ENCODE results near the gene CYRIA. TPM values are rescaled to one million over a fixed set of nuclear protein-coding genes. Genes with fewer than 3 reads are reported as not detected.

Gene CYRIA
- total RNA-seq, 2 donors from 2014 or later: 1.0 to 3.8 TPM

GRCh38 chr2:16623564-16624435 lies 41.8 kb downstream of the CYRIA start:
- H3K9me3 ChIP-seq: no peaks in the 10 kb centered on the region
- TF ChIP-seq, protein P1, sequence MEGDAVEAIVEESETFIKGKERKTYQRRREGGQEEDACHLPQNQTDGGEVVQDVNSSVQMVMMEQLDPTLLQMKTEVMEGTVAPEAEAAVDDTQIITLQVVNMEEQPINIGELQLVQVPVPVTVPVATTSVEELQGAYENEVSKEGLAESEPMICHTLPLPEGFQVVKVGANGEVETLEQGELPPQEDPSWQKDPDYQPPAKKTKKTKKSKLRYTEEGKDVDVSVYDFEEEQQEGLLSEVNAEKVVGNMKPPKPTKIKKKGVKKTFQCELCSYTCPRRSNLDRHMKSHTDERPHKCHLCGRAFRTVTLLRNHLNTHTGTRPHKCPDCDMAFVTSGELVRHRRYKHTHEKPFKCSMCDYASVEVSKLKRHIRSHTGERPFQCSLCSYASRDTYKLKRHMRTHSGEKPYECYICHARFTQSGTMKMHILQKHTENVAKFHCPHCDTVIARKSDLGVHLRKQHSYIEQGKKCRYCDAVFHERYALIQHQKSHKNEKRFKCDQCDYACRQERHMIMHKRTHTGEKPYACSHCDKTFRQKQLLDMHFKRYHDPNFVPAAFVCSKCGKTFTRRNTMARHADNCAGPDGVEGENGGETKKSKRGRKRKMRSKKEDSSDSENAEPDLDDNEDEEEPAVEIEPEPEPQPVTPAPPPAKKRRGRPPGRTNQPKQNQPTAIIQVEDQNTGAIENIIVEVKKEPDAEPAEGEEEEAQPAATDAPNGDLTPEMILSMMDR (IDR thresholded peaks at IDR 0.05): no peak
- no peak for DNase-seq
- H3K4me3 ChIP-seq: no peak overlapping the region
- no peaks in the 10 kb centered on the region for H3K27me3 ChIP-seq
- intact Hi-C loops (cut with DNase I): loop anchor here (5.0 kb wide), 1 partner anchor 39 kb away; no protein-coding TSS in a partner anchor
- no peak overlapping the region for H3K9ac ChIP-seq (ENCODE audit: low read depth in 2 of 2, low read length in 2 of 2)
- H3K27ac ChIP-seq: peak overlapping the region; percentile 6
- H3K36me3 ChIP-seq: no peaks in the 10 kb centered on the region
- no peaks in the 10 kb centered on the region for H3K4me1 ChIP-seq

GRCh38 chr2:16623031-16623430 lies 42.6 kb downstream of the CYRIA start:
- Histone ChIP-seq H3K4me3 (no peak overlapping the region), H3K4me1 (no peaks in the 10 kb centered on the region), H3K9ac (ENCODE audit: low read depth in 2 of 2, low read length in 2 of 2) (no peak overlapping the region), H3K27ac (peak overlapping the region; percentile 6), H3K27me3 (no peaks in the 10 kb centered on the region), H3K36me3 (no peaks in the 10 kb centered on the region), H3K9me3 (no peaks in the 10 kb centered on the region)
- no peak for DNase-seq
- intact Hi-C loops (cut with DNase I): loop anchor here (5.0 kb wide), 1 partner anchor 39 kb away; no protein-coding TSS in a partner anchor
- TF ChIP-seq, protein P1 (IDR thresholded peaks at IDR 0.05): no peak

DNA sequence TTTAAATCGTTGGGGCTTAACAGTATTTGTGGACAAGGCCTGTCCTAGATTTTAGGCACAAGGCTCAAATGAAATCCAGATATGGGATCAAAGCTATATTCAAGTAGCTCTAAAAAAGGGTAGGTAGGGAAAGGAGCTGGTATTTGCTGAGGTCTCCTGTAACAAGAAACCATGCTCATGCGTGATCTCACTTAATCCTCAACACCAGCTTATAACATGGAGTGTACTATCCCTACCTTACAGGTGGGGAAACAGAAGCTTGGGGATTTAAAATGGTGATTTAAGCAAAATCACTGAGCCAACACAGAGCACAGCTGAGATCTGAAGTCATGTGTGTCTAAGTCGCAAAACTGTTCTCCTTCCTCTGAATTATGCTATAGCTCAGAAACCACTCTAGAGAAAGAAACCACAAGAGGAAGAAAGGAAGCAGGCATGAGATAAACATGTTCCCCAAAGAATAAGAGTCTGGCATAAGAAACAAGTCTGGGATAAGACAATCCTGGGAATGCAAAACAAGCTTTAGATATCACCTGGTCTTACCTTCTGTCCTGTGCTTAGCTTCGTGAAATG lies 43.1 kb downstream of the CYRIA start:
- Histone ChIP-seq H3K4me3 (no peak overlapping the region), H3K9me3 (no peaks in the 10 kb centered on the region), H3K27me3 (no peaks in the 10 kb centered on the region), H3K4me1 (no peaks in the 10 kb centered on the region), H3K27ac (peak overlapping the region; percentile 6), H3K36me3 (no peaks in the 10 kb centered on the region), H3K9ac (ENCODE audit: low read depth in 2 of 2, low read length in 2 of 2) (no peak overlapping the region)
- intact Hi-C loops (cut with DNase I): loop anchor here (5.0 kb wide), 1 partner anchor 40 kb away; no protein-coding TSS in a partner anchor
- DNase-seq: no peak
- TF ChIP-seq, protein P1 (IDR thresholded peaks at IDR 0.05): no peak

- no peaks in the 10 kb centered on the region for H3K9me3 ChIP-seq
- H3K4me1 ChIP-seq: no peaks in the 10 kb centered on the region
- no peaks in the 10 kb centered on the region for H3K36me3 ChIP-seq
- TF ChIP-seq, protein P1 (IDR thresholded peaks at IDR 0.05): no peak
- no peak overlapping the region for H3K27ac ChIP-seq
- DNase-seq: no peak
- intact Hi-C loops (cut with DNase I): loop anchor here (5.0 kb wide), 1 partner anchor 41 kb away; no protein-coding TSS in a partner anchor
- H3K27me3 ChIP-seq: no peaks in the 10 kb centered on the region
- H3K4me3 ChIP-seq: no peak overlapping the region
- no peak overlapping the region for H3K9ac ChIP-seq (ENCODE audit: low read depth in 2 of 2, low read length in 2 of 2)
Observed at GRCh38 chr2:16621316-16621715, 44.3 kb downstream of the CYRIA start.

GRCh38 chr2:16620590-16620989 lies 45.0 kb downstream of the CYRIA start:
- TF ChIP-seq, protein P1 (IDR thresholded peaks at IDR 0.05): no peak
- intact Hi-C loops (cut with DNase I): loop anchor here (5.0 kb wide), 1 partner anchor 42 kb away; no protein-coding TSS in a partner anchor
- no peak overlapping the region for H3K27ac ChIP-seq
- no peaks in the 10 kb centered on the region for H3K36me3 ChIP-seq
- no peaks in the 10 kb centered on the region for H3K27me3 ChIP-seq
- H3K9me3 ChIP-seq: no peaks in the 10 kb centered on the region
- no peaks in the 10 kb centered on the region for H3K4me1 ChIP-seq
- H3K9ac ChIP-seq (ENCODE audit: low read depth in 2 of 2, low read length in 2 of 2): no peak overlapping the region
- DNase-seq: no peak
- H3K4me3 ChIP-seq: no peak overlapping the region

All from colonic mucosa (tissue), 4 donors.